Nephron (organoid): Measurements from ENCODE around the gene STAMBP.

ENCODE experiments used
- H3K27ac Mint-ChIP-seq, 3 experiments: 2 replicates each; pipeline ENCODE4 v1.8.0; 2020; ENCODE audit warnings: mixed read lengths in 3 of 3, mild to moderate bottlenecking in 2 of 3, moderate library complexity in 1 of 3
- H3K27me3 Mint-ChIP-seq: 2 replicates; pipeline ENCODE4 v1.8.0; 2021; ENCODE audit warnings: low read depth, mild to moderate bottlenecking, moderate library complexity, mixed read lengths
- H3K36me3 Mint-ChIP-seq: 2 replicates; pipeline ENCODE4 v1.8.0; 2020; ENCODE audit warnings: low read depth, mixed read lengths
- H3K4me1 Mint-ChIP-seq: 2 replicates; pipeline ENCODE4 v1.8.0; 2020; ENCODE audit warnings: mixed read lengths
- H3K4me3 Mint-ChIP-seq, 3 experiments: 2 replicates each; pipeline ENCODE4 v1.8.0; 2020; ENCODE audit warnings: mild to moderate bottlenecking in 3 of 3, mixed read lengths in 3 of 3, moderate library complexity in 2 of 3
- H3K9me3 Mint-ChIP-seq: 2 replicates; pipeline ENCODE4 v1.8.0; 2020; ENCODE audit warnings: mixed read lengths
- TF ChIP-seq, protein P1 (sequence below), 3 experiments: fragments of 200-600 bp; sonication (generic); IDR thresholded peaks; one replicate each; pipeline ENCODE4 v1.5.0; 2021; ENCODE audit warnings: antibody characterized with exemption in 3 of 3; ENCODE audit not compliant: unreplicated experiment in 3 of 3

Gene STAMBP

DNA sequence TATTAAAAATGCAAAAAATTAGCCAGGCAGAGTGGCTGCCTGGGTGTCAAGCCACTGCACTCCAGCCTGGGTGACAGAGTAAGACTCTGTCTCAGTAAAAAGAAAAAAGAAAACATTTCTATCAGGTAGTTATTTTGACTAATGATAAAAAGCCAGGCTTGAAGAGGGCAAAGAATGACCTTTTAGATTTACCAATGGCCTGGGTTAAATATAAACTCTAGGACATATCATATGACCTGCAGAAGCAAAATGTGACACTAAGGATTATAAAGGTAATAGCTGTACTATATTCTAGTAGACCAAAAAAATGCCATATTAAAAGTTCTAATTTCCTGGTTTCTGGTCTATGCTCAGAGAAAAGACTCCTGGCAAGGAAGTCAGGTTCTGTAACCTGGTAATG lies 16.1 kb upstream of the STAMBP start:
- Mint-ChIP-seq H3K4me3 (no peak overlapping the region), H3K9me3 (no peaks in the 10 kb centered on the region), H3K27me3 (peaks cover 42% of the 10 kb centered on the region), H3K36me3 (no peaks in the 10 kb centered on the region), H3K4me1 (no peaks in the 10 kb centered on the region), H3K27ac (no peak overlapping the region)
- TF ChIP-seq, protein P1, sequence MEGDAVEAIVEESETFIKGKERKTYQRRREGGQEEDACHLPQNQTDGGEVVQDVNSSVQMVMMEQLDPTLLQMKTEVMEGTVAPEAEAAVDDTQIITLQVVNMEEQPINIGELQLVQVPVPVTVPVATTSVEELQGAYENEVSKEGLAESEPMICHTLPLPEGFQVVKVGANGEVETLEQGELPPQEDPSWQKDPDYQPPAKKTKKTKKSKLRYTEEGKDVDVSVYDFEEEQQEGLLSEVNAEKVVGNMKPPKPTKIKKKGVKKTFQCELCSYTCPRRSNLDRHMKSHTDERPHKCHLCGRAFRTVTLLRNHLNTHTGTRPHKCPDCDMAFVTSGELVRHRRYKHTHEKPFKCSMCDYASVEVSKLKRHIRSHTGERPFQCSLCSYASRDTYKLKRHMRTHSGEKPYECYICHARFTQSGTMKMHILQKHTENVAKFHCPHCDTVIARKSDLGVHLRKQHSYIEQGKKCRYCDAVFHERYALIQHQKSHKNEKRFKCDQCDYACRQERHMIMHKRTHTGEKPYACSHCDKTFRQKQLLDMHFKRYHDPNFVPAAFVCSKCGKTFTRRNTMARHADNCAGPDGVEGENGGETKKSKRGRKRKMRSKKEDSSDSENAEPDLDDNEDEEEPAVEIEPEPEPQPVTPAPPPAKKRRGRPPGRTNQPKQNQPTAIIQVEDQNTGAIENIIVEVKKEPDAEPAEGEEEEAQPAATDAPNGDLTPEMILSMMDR (IDR thresholded peaks at IDR 0.05; ENCODE audit: unreplicated experiment in 3 of 3), result no peak

DNA sequence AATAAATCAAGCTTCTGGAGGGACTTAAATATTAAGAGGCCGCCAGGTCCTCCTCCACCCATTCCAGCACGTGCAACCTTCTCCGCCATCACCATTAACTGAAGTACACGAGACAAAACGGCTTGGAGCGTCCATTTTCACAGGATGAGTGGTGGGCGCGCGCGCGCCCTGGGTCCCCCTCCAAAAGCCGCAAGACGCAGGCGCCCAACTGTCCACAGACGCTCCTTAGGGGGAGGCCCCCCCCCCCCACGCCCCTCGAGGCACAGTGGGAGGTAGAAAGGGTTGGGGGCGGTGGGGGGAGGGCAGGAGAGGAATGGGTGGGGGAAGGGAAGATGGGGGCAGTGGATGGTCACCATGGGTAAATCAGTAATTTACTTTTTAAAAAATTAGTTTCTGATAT lies 10.5 kb upstream of the STAMBP start:
- TF ChIP-seq, protein P1 (IDR thresholded peaks at IDR 0.05; ENCODE audit: unreplicated experiment in 3 of 3), result no peak
- Mint-ChIP-seq H3K36me3 (no peaks in the 10 kb centered on the region), H3K27me3 (peaks cover 34% of the 10 kb centered on the region), H3K4me1 (no peaks in the 10 kb centered on the region), H3K4me3 (no peak overlapping the region), H3K9me3 (no peaks in the 10 kb centered on the region), H3K27ac (no peak overlapping the region)

DNA sequence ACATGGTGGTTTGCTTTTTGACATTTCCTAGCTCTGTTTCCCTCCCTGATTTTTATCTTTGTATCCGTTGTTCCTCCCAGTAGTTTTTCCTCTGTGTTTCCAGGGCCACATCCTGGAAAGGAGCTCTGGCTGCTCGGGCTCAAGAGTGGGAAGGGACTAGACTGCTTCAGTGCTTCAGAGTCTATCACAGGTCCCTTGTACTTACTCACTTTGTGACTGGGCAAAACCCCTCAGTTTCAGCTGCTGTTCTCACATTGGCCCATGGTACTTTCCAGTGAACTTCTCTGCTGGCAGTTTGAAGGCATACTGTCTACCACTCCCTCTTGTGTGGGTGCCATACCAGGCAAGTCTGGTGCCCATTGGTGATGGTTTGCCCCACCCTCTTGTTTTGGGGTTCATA lies 7.5 kb upstream of the STAMBP start:
- no peak overlapping the region for H3K4me3 Mint-ChIP-seq
- no peak overlapping the region for H3K27ac Mint-ChIP-seq
- peaks cover 22% of the 10 kb centered on the region for H3K27me3 Mint-ChIP-seq
- no peaks in the 10 kb centered on the region for H3K36me3 Mint-ChIP-seq
- no peaks in the 10 kb centered on the region for H3K9me3 Mint-ChIP-seq
- TF ChIP-seq, protein P1 (IDR thresholded peaks at IDR 0.05; ENCODE audit: unreplicated experiment in 3 of 3), result no peak
- H3K4me1 Mint-ChIP-seq, result no peaks in the 10 kb centered on the region

DNA sequence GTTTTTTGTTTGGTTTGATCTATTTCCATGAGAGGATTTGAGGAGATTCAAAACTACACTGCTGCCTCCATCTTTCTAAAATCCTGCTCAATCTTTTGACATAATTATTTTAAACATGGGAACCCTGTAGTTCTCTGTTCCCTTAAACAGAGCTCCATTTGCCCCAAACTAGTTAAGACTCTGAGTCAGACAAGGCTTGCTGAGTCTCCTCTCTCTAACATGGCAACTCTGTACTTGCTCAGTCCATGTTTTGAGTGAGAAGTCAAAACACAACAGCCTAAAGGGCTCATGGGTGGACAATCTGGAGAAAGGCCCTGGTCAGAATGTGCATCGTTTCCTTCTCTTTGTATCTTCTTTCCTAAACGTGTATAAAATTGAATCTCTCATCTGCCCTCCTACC lies 7.1 kb upstream of the STAMBP start:
- Mint-ChIP-seq H3K4me3 (no peak overlapping the region), H3K9me3 (no peaks in the 10 kb centered on the region), H3K4me1 (no peaks in the 10 kb centered on the region)

DNA sequence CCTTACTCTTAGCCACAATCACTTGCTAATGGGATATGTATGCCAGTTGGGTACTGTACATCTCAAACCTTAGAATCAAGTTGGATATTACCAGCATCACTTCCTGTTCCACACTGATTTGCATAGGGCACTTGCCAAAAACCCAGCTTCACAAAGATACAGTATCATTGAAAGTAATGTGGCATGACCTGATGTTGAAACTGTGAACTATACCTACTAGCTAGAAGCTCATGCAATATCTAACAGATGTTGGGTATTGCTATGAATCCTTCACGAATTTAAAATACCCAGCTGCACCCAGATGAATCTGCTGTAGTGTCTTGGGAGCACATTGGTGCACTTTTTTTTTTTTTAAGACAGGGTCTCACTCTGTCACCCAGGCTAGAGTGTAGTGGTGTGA lies 6.5 kb upstream of the STAMBP start:
- Mint-ChIP-seq H3K4me3 (no peak overlapping the region), H3K27ac (no peak overlapping the region), H3K9me3 (no peaks in the 10 kb centered on the region), H3K27me3 (peaks cover 25% of the 10 kb centered on the region), H3K4me1 (no peaks in the 10 kb centered on the region), H3K36me3 (no peaks in the 10 kb centered on the region)
- TF ChIP-seq, protein P1 (IDR thresholded peaks at IDR 0.05; ENCODE audit: unreplicated experiment in 3 of 3), result no peak

More for the DNA sequence above, 7.1 kb upstream of the STAMBP start:
- Mint-ChIP-seq H3K27ac (no peak overlapping the region), H3K27me3 (peaks cover 25% of the 10 kb centered on the region), H3K36me3 (no peaks in the 10 kb centered on the region)
- TF ChIP-seq, protein P1 (IDR thresholded peaks at IDR 0.05; ENCODE audit: unreplicated experiment in 3 of 3), result no peak

DNA sequence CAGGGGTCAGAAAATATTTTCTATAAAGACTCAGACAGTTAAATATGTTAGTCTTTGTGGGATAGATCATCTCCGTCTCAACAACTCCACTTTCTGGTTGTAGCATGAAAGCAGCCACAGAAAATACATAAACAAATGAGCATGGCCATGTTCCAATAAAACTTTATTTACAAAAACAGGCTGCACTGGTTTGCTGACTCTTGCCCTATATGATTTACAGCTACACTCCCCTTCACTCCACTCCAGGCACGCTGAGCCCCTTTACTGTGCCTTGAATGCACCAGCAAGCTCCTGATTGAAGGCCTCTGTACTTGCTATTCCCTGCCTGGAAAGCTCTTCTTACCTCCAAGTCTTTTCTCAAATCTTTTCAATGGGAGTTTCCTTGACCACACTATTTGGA lies 5.8 kb upstream of the STAMBP start:
- Mint-ChIP-seq H3K27ac (no peak overlapping the region), H3K4me3 (no peak overlapping the region), H3K4me1 (no peaks in the 10 kb centered on the region), H3K9me3 (no peaks in the 10 kb centered on the region), H3K27me3 (peaks cover 25% of the 10 kb centered on the region), H3K36me3 (no peaks in the 10 kb centered on the region)
- TF ChIP-seq, protein P1 (IDR thresholded peaks at IDR 0.05; ENCODE audit: unreplicated experiment in 3 of 3), result no peak
